Activated CD4-positive, alpha-beta T cell treated with anti-CD3 and anti-CD28 coated beads, Interleukin-2, amount 10 ng/mL, durations not matched to agents 7 days and 5 days (primary cell): Measurements from ENCODE around the gene ZBTB8A. TPM values are rescaled to one million over a fixed set of nuclear protein-coding genes. Genes with fewer than 3 reads are reported as not detected.
"Not testable (repeated sequence)": the region's sequence is repeated elsewhere in the genome, so short reads cannot be mapped to it uniquely, and the experiment has no call there.

ENCODE experiments used
- CTCF ChIA-PET: fragments of 350-600 bp; sonication (Branson Sonifier 250); formaldehyde crosslinking; loops from one replicate; lab custom pipeline; 2021; ENCODE audit warnings: antibody characterized with exemption; lab: Charles Lee
- POLR2A ChIA-PET: fragments of 350-600 bp; sonication (Branson Sonifier 250); formaldehyde crosslinking; loops from one replicate; lab custom pipeline; 2021; ENCODE audit warnings: antibody characterized with exemption; lab: Charles Lee
- DNase-seq: peaks from one replicate; pipeline ENCODE4 v3.0.0-alpha.2; 2020
- H3K27ac Mint-ChIP-seq: one replicate; pipeline ENCODE4 v1.8.0; 2021; ENCODE audit warnings: mild to moderate bottlenecking, moderate library complexity, mixed read lengths
- H3K27me3 Mint-ChIP-seq: one replicate; pipeline ENCODE4 v1.8.0; 2021; ENCODE audit warnings: mixed read lengths
- H3K36me3 Mint-ChIP-seq: one replicate; pipeline ENCODE4 v1.8.0; 2021; ENCODE audit warnings: low read depth, mixed read lengths
- H3K4me1 Mint-ChIP-seq: one replicate; pipeline ENCODE4 v1.8.0; 2021; ENCODE audit warnings: mixed read lengths
- H3K4me3 Mint-ChIP-seq: one replicate; pipeline ENCODE4 v1.8.0; 2021; ENCODE audit warnings: mild to moderate bottlenecking, moderate library complexity, mixed read lengths
- H3K9me3 Mint-ChIP-seq: one replicate; pipeline ENCODE4 v1.8.0; 2021; ENCODE audit warnings: mixed read lengths
- total RNA-seq, 2 experiments: library from RNA; stranded (reverse); gene quantifications; one replicate each; pipeline ENCODE4 v1.2.3, GENCODE V29; 2021

The ZBTB8A gene
- total RNA-seq, 2 experiments from 2014 or later: 0.20 to 0.31 TPM

GRCh38 chr1:32635508-32636277 is 96.5 kb downstream of the ZBTB8A start:
- no peak overlapping the region for H3K27ac Mint-ChIP-seq
- no peak overlapping the region for H3K4me3 Mint-ChIP-seq
- peaks cover 23% of the 10 kb centered on the region for H3K36me3 Mint-ChIP-seq
- no peak for DNase-seq
- no peaks in the 10 kb centered on the region for H3K27me3 Mint-ChIP-seq
- ChIA-PET POLR2A (no interaction called here), CTCF (interaction anchor here (0.6 to 0.7 kb wide), 2 partner anchors 14 to 399 kb away, joined by 3 to 5 read pairs; no protein-coding TSS in a partner anchor)
- no peaks in the 10 kb centered on the region for H3K9me3 Mint-ChIP-seq
- H3K4me1 Mint-ChIP-seq: peaks cover 8% of the 10 kb centered on the region

- H3K27me3 Mint-ChIP-seq: no peaks in the 10 kb centered on the region
Observed at GRCh38 chr1:32636914-32637645, 97.9 kb downstream of the ZBTB8A start.

DNA sequence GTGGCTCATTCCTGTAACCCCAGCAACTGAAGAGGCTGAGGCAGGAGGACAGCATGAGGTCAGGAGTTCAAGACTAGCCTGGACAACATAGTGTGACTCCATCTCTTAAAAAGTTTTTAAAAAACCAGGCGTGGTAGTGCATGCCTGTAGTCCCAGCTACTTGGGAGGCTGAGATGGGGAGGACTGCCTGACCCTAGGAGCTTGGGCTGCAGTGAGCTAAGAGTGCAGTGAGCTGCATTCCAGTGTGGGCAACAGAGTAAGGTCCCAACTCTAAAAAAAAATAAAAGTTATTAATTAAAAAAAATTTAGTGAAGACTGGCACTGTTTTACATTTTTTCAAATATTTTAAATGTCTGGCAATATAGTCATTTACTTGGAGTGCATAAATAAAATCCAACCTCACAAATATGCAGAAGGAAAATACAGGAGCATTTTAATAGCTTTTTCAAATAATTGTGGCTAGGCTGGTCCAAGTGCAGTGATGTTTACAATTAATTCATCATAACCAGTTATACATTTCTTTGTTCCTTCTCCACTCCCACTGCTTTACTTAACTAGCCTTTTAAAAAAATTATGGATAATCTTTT is 100.4 kb downstream of the ZBTB8A start:
- ChIA-PET POLR2A (no interaction called here), CTCF (interaction anchor here (0.5 kb wide), 1 partner anchor 70 kb away, joined by 3 read pairs; no protein-coding TSS in a partner anchor)
- no peak overlapping the region for H3K27ac Mint-ChIP-seq
- no peak for DNase-seq
- peaks cover 7% of the 10 kb centered on the region for H3K36me3 Mint-ChIP-seq
- peaks cover 8% of the 10 kb centered on the region for H3K4me1 Mint-ChIP-seq
- H3K27me3 Mint-ChIP-seq: no peaks in the 10 kb centered on the region
- no peak overlapping the region for H3K4me3 Mint-ChIP-seq
- H3K9me3 Mint-ChIP-seq: no peaks in the 10 kb centered on the region

More at GRCh38 chr1:32636914-32637645, 97.9 kb downstream of the ZBTB8A start:
- no peaks in the 10 kb centered on the region for H3K9me3 Mint-ChIP-seq
- CTCF ChIA-PET: interaction anchor here (0.6 to 1.1 kb wide), 4 partner anchors 13 to 162 kb away, joined by 3 to 5 read pairs (median 4); partner anchors contain the start of gene ZBTB8OS
- H3K36me3 Mint-ChIP-seq: peaks cover 21% of the 10 kb centered on the region
- POLR2A ChIA-PET: no interaction called here
- peaks cover 10% of the 10 kb centered on the region for H3K4me1 Mint-ChIP-seq
- DNase-seq: no peak
- H3K27ac Mint-ChIP-seq: no peak overlapping the region
- no peak overlapping the region for H3K4me3 Mint-ChIP-seq

DNA sequence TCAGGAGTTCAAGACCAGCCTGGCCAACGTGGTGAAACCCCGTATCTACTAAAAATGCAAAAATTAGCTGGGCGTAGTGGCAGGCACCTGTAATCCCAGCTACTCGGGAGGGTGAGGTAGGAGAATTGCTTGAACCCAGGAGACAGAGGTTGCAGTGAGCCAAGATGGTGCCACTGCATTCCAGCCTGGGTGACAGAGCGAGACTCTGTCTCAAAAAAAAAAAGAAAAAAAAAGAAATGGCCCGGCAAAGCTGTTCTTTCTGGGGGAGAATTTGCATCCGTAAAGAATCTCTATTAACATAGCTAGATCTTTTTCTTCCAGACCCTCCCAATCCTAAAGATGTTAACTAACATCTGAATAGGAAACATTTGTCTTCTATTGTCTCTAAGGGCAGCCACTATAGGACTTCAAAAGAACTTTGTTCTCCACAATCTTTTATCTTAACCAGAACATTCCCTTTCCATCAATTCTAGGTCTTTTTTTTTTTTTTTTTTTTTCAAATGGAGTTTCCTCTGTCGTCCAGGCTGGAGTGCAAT is 103.1 kb downstream of the ZBTB8A start:
- POLR2A ChIA-PET: not testable (repeated sequence)
- CTCF ChIA-PET: interaction anchor here (0.6 to 0.7 kb wide), 2 partner anchors 133 to 607 kb away, joined by 3 to 4 read pairs; no protein-coding TSS in a partner anchor

DNA sequence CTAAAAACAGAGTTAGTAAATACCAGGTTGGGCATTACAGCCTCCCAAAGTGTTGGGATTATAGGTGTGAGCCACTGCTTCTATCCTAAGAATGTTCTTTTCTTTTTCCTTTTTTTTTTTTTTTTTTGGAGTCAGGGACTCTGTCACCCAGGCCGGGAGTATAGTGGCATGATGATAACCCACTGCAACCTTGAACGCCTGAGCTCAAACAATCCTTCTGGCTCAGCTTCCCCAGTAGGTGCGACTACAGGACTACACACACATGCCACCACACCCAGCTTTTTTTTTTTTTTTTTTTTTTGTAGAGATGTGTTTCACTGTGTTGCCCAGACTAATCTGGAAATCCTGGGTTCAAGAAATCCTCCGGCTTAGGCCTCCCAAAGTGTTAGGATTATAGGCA is 105.2 kb downstream of the ZBTB8A start:
- Mint-ChIP-seq H3K4me1 (peaks cover 27% of the 10 kb centered on the region), H3K4me3 (no peak overlapping the region), H3K36me3 (peaks cover 13% of the 10 kb centered on the region), H3K27me3 (no peaks in the 10 kb centered on the region), H3K9me3 (no peaks in the 10 kb centered on the region), H3K27ac (no peak overlapping the region)
- no peak for DNase-seq
- ChIA-PET CTCF (interaction anchor here (0.6 to 1.1 kb wide), 5 partner anchors 11 to 430 kb away, joined by 3 to 4 read pairs (median 3); no protein-coding TSS in a partner anchor), POLR2A (no interaction called here)

More for the DNA sequence above, 103.1 kb downstream of the ZBTB8A start:
- H3K4me3 Mint-ChIP-seq, H3K36me3 Mint-ChIP-seq, H3K9me3 Mint-ChIP-seq, H3K27me3 Mint-ChIP-seq, H3K27ac Mint-ChIP-seq, DNase-seq: not testable (repeated sequence)
- H3K4me1 Mint-ChIP-seq: peaks cover 14% of the 10 kb centered on the region

GRCh38 chr1:32647308-32648134 is 108.3 kb downstream of the ZBTB8A start:
- Mint-ChIP-seq H3K27me3 (no peaks in the 10 kb centered on the region), H3K27ac (peak overlapping the region; percentile 36), H3K36me3 (peaks cover 26% of the 10 kb centered on the region), H3K9me3 (no peaks in the 10 kb centered on the region), H3K4me1 (peaks cover 31% of the 10 kb centered on the region), H3K4me3 (peak overlapping the region; percentile 88)
- no peak for DNase-seq
- ChIA-PET POLR2A (interaction anchor here (0.6 kb wide), 1 partner anchor 8 kb away, joined by 5 read pairs; no protein-coding TSS in a partner anchor), CTCF (interaction anchor here (0.6 to 1.3 kb wide), 3 partner anchors 28 to 227 kb away, joined by 3 to 6 read pairs (median 3); no protein-coding TSS in a partner anchor)

GRCh38 chr1:32650248-32650751 is 111.1 kb downstream of the ZBTB8A start, which contains the start of gene ZBTB8OS:
ZBTB8OS (minus strand) TSS chr1:32650550; CDS start chr1:32650529, 21 bp downstream.
- H3K27me3 Mint-ChIP-seq: no peaks in the 10 kb centered on the region
- peaks cover 48% of the 10 kb centered on the region for H3K36me3 Mint-ChIP-seq
- H3K4me3 Mint-ChIP-seq: peak within 1 kb of the TSS; percentile 88
- POLR2A ChIA-PET: interaction anchor here (0.6 kb wide), 1 partner anchor 130 kb away, joined by 9 read pairs; no protein-coding TSS in a partner anchor
- no peaks in the 10 kb centered on the region for H3K9me3 Mint-ChIP-seq
- H3K4me1 Mint-ChIP-seq: peaks cover 47% of the 10 kb centered on the region
- peak within 1 kb of the TSS; percentile 100 for H3K27ac Mint-ChIP-seq
- DNase-seq: peak; percentile 94
- CTCF ChIA-PET: interaction anchor here (0.6 to 1.6 kb wide), 8 partner anchors 9 to 449 kb away, joined by 3 to 5 read pairs (median 3); no protein-coding TSS in a partner anchor

GRCh38 chr1:32650752-32651460 is 111.7 kb downstream of the ZBTB8A start, which contains the start of gene RBBP4:
RBBP4 (plus strand) TSS chr1:32651208; CDS start chr1:32651307, 99 bp downstream.
- ChIA-PET CTCF (interaction anchor here (0.6 to 1.6 kb wide), 10 partner anchors 10 to 448 kb away, joined by 3 to 6 read pairs (median 3); no protein-coding TSS in a partner anchor), POLR2A (interaction anchor here (0.5 to 0.6 kb wide), 4 partner anchors 40 to 778 kb away, joined by 3 to 9 read pairs (median 5); no protein-coding TSS in a partner anchor)
- Mint-ChIP-seq H3K4me3 (peak within 1 kb of the TSS; percentile 88), H3K36me3 (peaks cover 51% of the 10 kb centered on the region), H3K9me3 (no peaks in the 10 kb centered on the region), H3K4me1 (peaks cover 48% of the 10 kb centered on the region), H3K27me3 (no peaks in the 10 kb centered on the region), H3K27ac (peak within 1 kb of the TSS; percentile 100)
- DNase-seq: peak; percentile 98

GRCh38 chr1:32651461-32652073 is 112.3 kb downstream of the ZBTB8A start:
- POLR2A ChIA-PET: interaction anchor here (0.6 kb wide), 1 partner anchor 778 kb away, joined by 3 read pairs; no protein-coding TSS in a partner anchor
- Mint-ChIP-seq H3K9me3 (no peaks in the 10 kb centered on the region), H3K27ac (peak overlapping the region; percentile 100), H3K36me3 (peaks cover 53% of the 10 kb centered on the region), H3K27me3 (no peaks in the 10 kb centered on the region), H3K4me3 (peak overlapping the region; percentile 88), H3K4me1 (peaks cover 48% of the 10 kb centered on the region)
- CTCF ChIA-PET: interaction anchor here (0.7 to 1.6 kb wide), 7 partner anchors 11 to 448 kb away, joined by 3 to 6 read pairs (median 3); no protein-coding TSS in a partner anchor
- no peak for DNase-seq
